Measurements from ENCODE around the gene CBARP.
A peak's percentile ranks its signal among the peaks of the same experiment; 100 is the strongest.

Gene CBARP

GRCh38 chr19:1239796-1240737, 2.3 kb upstream of the CBARP start (continued):
- TF ChIP-seq SALL2 (tag by site-specific recombination; IDR thresholded peaks at IDR 0.05; ENCODE audit: borderline replicate concordance) (no peak), ZNF248 (tag by site-specific recombination; IDR thresholded peaks at IDR 0.05) (no peak), ZNF366 (tag by site-specific recombination; conservative IDR thresholded peaks at IDR 0.05) (no peak), ZNF335 (tag by site-specific recombination; conservative IDR thresholded peaks at IDR 0.05) (peak; percentile 75), ZNF423 (tag by site-specific recombination; IDR thresholded peaks at IDR 0.05) (peak; percentile 69), ZNF768 (tag by site-specific recombination; IDR thresholded peaks at IDR 0.05) (no peak), ATF2 (tag by site-specific recombination; IDR thresholded peaks at IDR 0.05; ENCODE audit: low read depth) (peak; percentile 95), IKZF3 (tag by site-specific recombination; IDR thresholded peaks at IDR 0.05) (peak; percentile 91; the same call in 1 of the 2 replicates), FEZF1 (tag by site-specific recombination; IDR thresholded peaks at IDR 0.05) (no peak), ZNF292 (tag by site-specific recombination; IDR thresholded peaks at IDR 0.05; ENCODE audit: borderline replicate concordance, low read depth) (no peak), ZBTB8A (tag by site-specific recombination; IDR thresholded peaks at IDR 0.05) (peak; percentile 88), ZNF341 (tag by site-specific recombination; IDR thresholded peaks at IDR 0.05; ENCODE audit: low read depth) (peak; percentile 93), ZNF416 (tag by site-specific recombination; IDR thresholded peaks at IDR 0.05) (no peak), PRDM4 (tag by site-specific recombination; IDR thresholded peaks at IDR 0.05) (no peak), ZNF114 (tag by site-specific recombination; IDR thresholded peaks at IDR 0.05) (no peak), ZNF549 (tag by site-specific recombination; IDR thresholded peaks at IDR 0.05) (no peak), ZNF404 (tag by site-specific recombination; IDR thresholded peaks at IDR 0.05) (no peak), ZNF600 (tag by site-specific recombination; IDR thresholded peaks at IDR 0.05) (peak; percentile 79), KLF10 (tag by site-specific recombination; IDR thresholded peaks at IDR 0.05) (peak; percentile 96), KLF8 (tag by site-specific recombination; IDR thresholded peaks at IDR 0.05) (peak; percentile 25; the same call in 1 of the 2 replicates), ZBTB48 (tag by site-specific recombination; IDR thresholded peaks at IDR 0.05) (peak; percentile 67; the same call in 1 of the 2 replicates), BCL11A (tag by site-specific recombination; IDR thresholded peaks at IDR 0.05; ENCODE audit: low read depth) (peak; percentile 47; the same call in 1 of the 2 replicates), ZSCAN30 (tag by site-specific recombination; IDR thresholded peaks at IDR 0.05) (peak; percentile 84), ZNF266 (tag by site-specific recombination; IDR thresholded peaks at IDR 0.05; ENCODE audit: low read depth) (no peak), ZEB2 (tag by site-specific recombination; IDR thresholded peaks at IDR 0.05) (peak; percentile 81), ZNF530 (tag by site-specific recombination; IDR thresholded peaks at IDR 0.05; ENCODE audit: low read depth) (no peak), ZNF514 (tag by site-specific recombination; IDR thresholded peaks at IDR 0.05) (no peak), ZNF639 (tag by site-specific recombination; IDR thresholded peaks at IDR 0.05) (no peak), HOXA7 (CRISPR knock-in tag; IDR thresholded peaks at IDR 0.05; ENCODE audit: borderline replicate concordance) (no peak)
- TF ChIP-seq, protein P1, sequence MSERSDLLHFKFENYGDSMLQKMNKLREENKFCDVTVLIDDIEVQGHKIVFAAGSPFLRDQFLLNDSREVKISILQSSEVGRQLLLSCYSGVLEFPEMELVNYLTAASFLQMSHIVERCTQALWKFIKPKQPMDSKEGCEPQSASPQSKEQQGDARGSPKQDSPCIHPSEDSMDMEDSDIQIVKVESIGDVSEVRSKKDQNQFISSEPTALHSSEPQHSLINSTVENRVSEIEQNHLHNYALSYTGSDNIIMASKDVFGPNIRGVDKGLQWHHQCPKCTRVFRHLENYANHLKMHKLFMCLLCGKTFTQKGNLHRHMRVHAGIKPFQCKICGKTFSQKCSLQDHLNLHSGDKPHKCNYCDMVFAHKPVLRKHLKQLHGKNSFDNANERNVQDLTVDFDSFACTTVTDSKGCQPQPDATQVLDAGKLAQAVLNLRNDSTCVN (tag by site-specific recombination; optimal IDR thresholded peaks at IDR 0.05): peak; percentile 61

Measured in HEK293 (cell line).